Astrocyte (in vitro differentiated cells and primary cell): ENCODE data around the gene TOPORS. TPM values are rescaled to one million over a fixed set of nuclear protein-coding genes. Genes with fewer than 3 reads are reported as not detected.

Experiments used
- DNase-seq: peaks from one replicate; pipeline ENCODE4 v3.0.0-alpha.2; 2010; ENCODE audit warnings: low read depth
- FAIRE-seq: peaks from 2 replicates; lab custom pipeline; 2011; peaks lifted over from hg19 to GRCh38; lab: Jason Lieb, UNC
- H2AFZ ChIP-seq: 2 replicates; pipeline ENCODE4 v1.6.0; 2012; ENCODE audit warnings: low read depth, low read length, inconsistent platforms
- H3K27ac ChIP-seq: 2 replicates; pipeline ENCODE4 v1.5.1; 2011; ENCODE audit warnings: low read depth, low read length, inconsistent platforms
- H3K27me3 ChIP-seq: 2 replicates; pipeline ENCODE4 v1.6.0; 2011; ENCODE audit warnings: low read length, inconsistent platforms; ENCODE audit not compliant: insufficient read depth
- H3K36me3 ChIP-seq: 2 replicates; pipeline ENCODE4 v1.5.1; 2011; ENCODE audit warnings: low read length, inconsistent platforms; ENCODE audit not compliant: insufficient read depth
- H3K4me1 ChIP-seq: 2 replicates; pipeline ENCODE4 v1.5.1; 2011; ENCODE audit warnings: low read length, inconsistent platforms; ENCODE audit not compliant: insufficient read depth
- H3K4me2 ChIP-seq: 2 replicates; pipeline ENCODE4 v1.6.0; 2012; ENCODE audit warnings: low read length, inconsistent platforms
- H3K4me3 ChIP-seq: 2 replicates; pipeline ENCODE4 v1.5.1; 2011; ENCODE audit warnings: low read depth, mild to moderate bottlenecking, low read length, inconsistent platforms; ENCODE audit not compliant: insufficient read depth
- H3K79me2 ChIP-seq: 2 replicates; pipeline ENCODE4 v1.6.0; 2012; ENCODE audit warnings: mild to moderate bottlenecking, low read length, inconsistent platforms; ENCODE audit not compliant: insufficient read depth
- H3K9ac ChIP-seq: 2 replicates; pipeline ENCODE4 v1.6.0; 2012; ENCODE audit warnings: mild to moderate bottlenecking, low read length, inconsistent platforms
- H3K9me3 ChIP-seq: 2 replicates; pipeline ENCODE4 v1.5.1; 2012; ENCODE audit warnings: low read depth, mild to moderate bottlenecking, low read length, inconsistent platforms; ENCODE audit not compliant: insufficient read depth
- H4K20me1 ChIP-seq: 2 replicates; pipeline ENCODE4 v1.6.0; 2012; ENCODE audit warnings: low read length, inconsistent platforms; ENCODE audit not compliant: insufficient read depth
- H3K27ac Mint-ChIP-seq: one replicate; pipeline ENCODE4 v1.8.0; 2021; ENCODE audit warnings: mild to moderate bottlenecking, mixed read lengths; ENCODE audit not compliant: unreplicated experiment
- H3K27me3 Mint-ChIP-seq: one replicate; pipeline ENCODE4 v1.8.0; 2021; ENCODE audit warnings: low read depth, mixed read lengths; ENCODE audit not compliant: unreplicated experiment
- H3K36me3 Mint-ChIP-seq: one replicate; pipeline ENCODE4 v1.8.0; 2021; ENCODE audit warnings: low read depth, mixed read lengths; ENCODE audit not compliant: unreplicated experiment
- H3K4me1 Mint-ChIP-seq: one replicate; pipeline ENCODE4 v1.8.0; 2021; ENCODE audit warnings: low read depth, mixed read lengths; ENCODE audit not compliant: unreplicated experiment
- H3K4me3 Mint-ChIP-seq: one replicate; pipeline ENCODE4 v1.8.0; 2021; ENCODE audit warnings: mild to moderate bottlenecking, moderate library complexity, mixed read lengths; ENCODE audit not compliant: unreplicated experiment
- H3K9me3 Mint-ChIP-seq: one replicate; pipeline ENCODE4 v1.8.0; 2021; ENCODE audit warnings: mild to moderate bottlenecking, mixed read lengths; ENCODE audit not compliant: unreplicated experiment
- EZH2 ChIP-seq: IDR thresholded peaks from 2 replicates; pipeline ENCODE4 v1.6.1; 2012; ENCODE audit warnings: mild to moderate bottlenecking, low read length, inconsistent platforms; ENCODE audit not compliant: insufficient read depth
- total RNA-seq: library from RNA; stranded (reverse); gene quantifications from 2 replicates; pipeline ENCODE4 v1.2.1, GENCODE V29; 2021
- TF ChIP-seq, protein P1 (sequence below): IDR thresholded peaks from 2 replicates; pipeline ENCODE4 v1.5.1; 2011; ENCODE audit warnings: low read depth, mild to moderate bottlenecking, inconsistent platforms, low read length, moderate library complexity; ENCODE audit not compliant: insufficient read depth

TOPORS gene
- total RNA-seq, 1 donor from 2014 or later: 20.4 TPM

GRCh38 chr9:32508728-32509127 lies 43.7 kb downstream of the TOPORS start:
- TF ChIP-seq EZH2: no peak
- no peaks in the 10 kb centered on the region for H3K36me3 ChIP-seq
- no peaks in the 10 kb centered on the region for H4K20me1 ChIP-seq
- no peak overlapping the region for H2AFZ ChIP-seq
- no peaks in the 10 kb centered on the region for H3K27me3 Mint-ChIP-seq
- H3K9me3 Mint-ChIP-seq: no peaks in the 10 kb centered on the region
- H3K4me3 ChIP-seq: no peak overlapping the region
- H3K79me2 ChIP-seq: no peaks in the 10 kb centered on the region
- no peaks in the 10 kb centered on the region for H3K4me1 ChIP-seq
- no peak overlapping the region for H3K4me2 ChIP-seq
- H3K27me3 ChIP-seq: no peaks in the 10 kb centered on the region
- peak overlapping the region; percentile 20 for H3K4me3 Mint-ChIP-seq
- peaks cover 24% of the 10 kb centered on the region for H3K36me3 Mint-ChIP-seq
- no peak overlapping the region for H3K27ac Mint-ChIP-seq
- DNase-seq (no peak), FAIRE-seq (no peak)
- H3K9ac ChIP-seq: no peak overlapping the region
- H3K9me3 ChIP-seq: no peaks in the 10 kb centered on the region
- H3K4me1 Mint-ChIP-seq: peaks cover 55% of the 10 kb centered on the region
- no peak overlapping the region for H3K27ac ChIP-seq

- H3K9ac ChIP-seq: no peak overlapping the region
- peaks cover 34% of the 10 kb centered on the region for H3K36me3 Mint-ChIP-seq
- DNase-seq: no peak
These were observed 49.4 kb downstream of the TOPORS start for GRCh38 chr9:32503008-32503407.

DNA sequence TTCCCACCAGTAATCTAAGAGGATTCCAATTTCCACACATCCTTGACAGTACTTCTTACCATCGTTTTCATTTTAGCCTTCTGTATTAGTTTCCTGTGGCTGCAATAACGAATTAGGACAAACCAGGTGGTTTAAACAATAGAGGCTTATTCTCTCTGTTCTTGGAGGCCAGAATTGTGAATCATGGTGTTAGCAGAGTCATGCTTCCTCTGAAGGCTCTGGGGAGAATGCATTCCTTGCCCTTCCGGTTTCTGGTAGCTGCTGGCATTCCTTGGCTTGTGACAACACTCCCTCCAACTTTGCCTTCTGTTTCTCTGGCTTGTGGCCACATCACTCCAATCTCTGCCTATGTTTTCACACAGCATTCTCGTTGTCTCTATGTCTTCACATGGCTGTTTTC lies 49.9 kb downstream of the TOPORS start:
- peak overlapping the region; percentile 33 for H3K27ac ChIP-seq
- Mint-ChIP-seq H3K27ac (peak overlapping the region; percentile 88), H3K9me3 (no peaks in the 10 kb centered on the region), H3K4me3 (peak overlapping the region; percentile 31), H3K4me1 (peaks cover 54% of the 10 kb centered on the region), H3K27me3 (no peaks in the 10 kb centered on the region), H3K36me3 (peaks cover 36% of the 10 kb centered on the region)
- H3K27me3 ChIP-seq: no peaks in the 10 kb centered on the region
- H3K4me2 ChIP-seq: peak overlapping the region; percentile 20
- H4K20me1 ChIP-seq: no peaks in the 10 kb centered on the region
- no peak overlapping the region for H2AFZ ChIP-seq
- H3K4me3 ChIP-seq: no peak overlapping the region
- no peaks in the 10 kb centered on the region for H3K79me2 ChIP-seq
- no peaks in the 10 kb centered on the region for H3K4me1 ChIP-seq
- DNase-seq: peak; percentile 84
- no peaks in the 10 kb centered on the region for H3K9me3 ChIP-seq
- TF ChIP-seq, protein P1, sequence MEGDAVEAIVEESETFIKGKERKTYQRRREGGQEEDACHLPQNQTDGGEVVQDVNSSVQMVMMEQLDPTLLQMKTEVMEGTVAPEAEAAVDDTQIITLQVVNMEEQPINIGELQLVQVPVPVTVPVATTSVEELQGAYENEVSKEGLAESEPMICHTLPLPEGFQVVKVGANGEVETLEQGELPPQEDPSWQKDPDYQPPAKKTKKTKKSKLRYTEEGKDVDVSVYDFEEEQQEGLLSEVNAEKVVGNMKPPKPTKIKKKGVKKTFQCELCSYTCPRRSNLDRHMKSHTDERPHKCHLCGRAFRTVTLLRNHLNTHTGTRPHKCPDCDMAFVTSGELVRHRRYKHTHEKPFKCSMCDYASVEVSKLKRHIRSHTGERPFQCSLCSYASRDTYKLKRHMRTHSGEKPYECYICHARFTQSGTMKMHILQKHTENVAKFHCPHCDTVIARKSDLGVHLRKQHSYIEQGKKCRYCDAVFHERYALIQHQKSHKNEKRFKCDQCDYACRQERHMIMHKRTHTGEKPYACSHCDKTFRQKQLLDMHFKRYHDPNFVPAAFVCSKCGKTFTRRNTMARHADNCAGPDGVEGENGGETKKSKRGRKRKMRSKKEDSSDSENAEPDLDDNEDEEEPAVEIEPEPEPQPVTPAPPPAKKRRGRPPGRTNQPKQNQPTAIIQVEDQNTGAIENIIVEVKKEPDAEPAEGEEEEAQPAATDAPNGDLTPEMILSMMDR: no peak
- no peak for TF ChIP-seq EZH2
- no peaks in the 10 kb centered on the region for H3K36me3 ChIP-seq
- H3K9ac ChIP-seq: no peak overlapping the region
- FAIRE-seq: peak; percentile 79

More at GRCh38 chr9:32503008-32503407, 49.4 kb downstream of the TOPORS start:
- Histone ChIP-seq H3K9me3 (no peaks in the 10 kb centered on the region), H3K4me1 (no peaks in the 10 kb centered on the region), H3K4me2 (peak overlapping the region; percentile 20), H4K20me1 (no peaks in the 10 kb centered on the region), H3K27me3 (no peaks in the 10 kb centered on the region), H3K27ac (peak overlapping the region; percentile 33), H3K4me3 (no peak overlapping the region), H3K36me3 (no peaks in the 10 kb centered on the region), H2AFZ (no peak overlapping the region), H3K79me2 (no peaks in the 10 kb centered on the region)
- no peaks in the 10 kb centered on the region for H3K9me3 Mint-ChIP-seq
- H3K27ac Mint-ChIP-seq: peak overlapping the region; percentile 88
- no peak for FAIRE-seq
- peak overlapping the region; percentile 17 for H3K4me3 Mint-ChIP-seq
- H3K27me3 Mint-ChIP-seq: no peaks in the 10 kb centered on the region
- no peak for TF ChIP-seq EZH2
- TF ChIP-seq, protein P1: no peak
- peaks cover 57% of the 10 kb centered on the region for H3K4me1 Mint-ChIP-seq
